ENCODE measurements around the gene UNKL.

Gene UNKL

DNA sequence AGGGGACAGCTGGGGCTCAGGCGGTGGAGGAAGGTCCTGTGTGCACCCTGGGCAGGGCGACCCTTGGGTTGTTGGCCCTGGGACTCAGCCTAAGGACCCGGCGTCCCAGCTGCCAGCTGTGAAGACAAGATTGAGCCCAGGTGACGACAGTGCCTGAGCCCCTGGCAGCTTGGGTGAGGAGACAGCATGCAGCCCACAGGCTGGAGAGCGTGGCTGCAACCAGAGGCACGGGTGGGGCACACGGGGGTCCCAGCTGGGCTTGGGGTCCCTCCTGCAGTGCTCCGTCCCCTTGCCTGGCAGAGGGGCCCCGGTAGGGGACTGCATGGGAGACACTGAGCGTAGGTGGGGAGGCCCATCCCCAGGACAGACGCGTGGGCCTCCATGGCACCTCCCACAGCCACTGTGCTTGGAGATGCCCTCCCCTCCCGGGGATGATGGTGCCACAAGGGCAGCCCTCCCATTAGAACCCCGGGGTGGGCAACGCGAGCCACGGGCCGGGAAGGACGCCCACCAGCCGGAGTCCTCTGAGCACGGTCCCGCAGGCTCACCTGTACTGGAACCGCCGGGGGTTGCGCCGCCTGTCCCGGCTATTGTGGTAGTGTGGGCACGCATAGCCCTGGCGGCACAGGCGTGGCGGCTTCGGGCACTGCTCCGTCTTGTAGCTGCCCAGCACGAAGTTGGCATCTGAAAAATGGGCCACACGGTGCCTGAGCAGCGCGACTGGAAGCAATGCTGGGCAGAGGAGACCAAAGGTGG lies 15.5 kb downstream of the UNKL start:
- no peak for FAIRE-seq

DNA sequence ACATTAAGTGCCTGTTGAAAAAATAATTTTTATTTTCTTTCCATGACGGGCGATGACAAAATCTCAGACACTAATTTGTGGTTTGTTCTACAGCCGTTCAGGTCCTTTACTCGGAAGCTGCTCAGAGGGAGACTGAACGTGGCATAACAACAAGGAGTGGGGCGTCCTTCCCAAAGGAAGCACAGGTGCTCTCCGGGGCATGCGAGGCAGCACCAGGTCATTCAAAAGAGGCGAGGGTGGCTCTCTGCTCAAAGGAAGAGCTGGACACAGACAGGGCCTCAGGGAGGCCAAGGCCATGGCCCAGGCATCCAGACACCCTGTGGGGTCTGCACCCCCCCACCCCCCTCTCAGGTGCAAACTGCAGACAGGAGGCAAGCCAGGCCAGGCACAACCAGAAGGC lies 16.2 kb downstream of the UNKL start:
- no peak for FAIRE-seq

GRCh38 chr16:1397779-1398178 lies 16.7 kb downstream of the UNKL start:
- no peak for FAIRE-seq

DNA sequence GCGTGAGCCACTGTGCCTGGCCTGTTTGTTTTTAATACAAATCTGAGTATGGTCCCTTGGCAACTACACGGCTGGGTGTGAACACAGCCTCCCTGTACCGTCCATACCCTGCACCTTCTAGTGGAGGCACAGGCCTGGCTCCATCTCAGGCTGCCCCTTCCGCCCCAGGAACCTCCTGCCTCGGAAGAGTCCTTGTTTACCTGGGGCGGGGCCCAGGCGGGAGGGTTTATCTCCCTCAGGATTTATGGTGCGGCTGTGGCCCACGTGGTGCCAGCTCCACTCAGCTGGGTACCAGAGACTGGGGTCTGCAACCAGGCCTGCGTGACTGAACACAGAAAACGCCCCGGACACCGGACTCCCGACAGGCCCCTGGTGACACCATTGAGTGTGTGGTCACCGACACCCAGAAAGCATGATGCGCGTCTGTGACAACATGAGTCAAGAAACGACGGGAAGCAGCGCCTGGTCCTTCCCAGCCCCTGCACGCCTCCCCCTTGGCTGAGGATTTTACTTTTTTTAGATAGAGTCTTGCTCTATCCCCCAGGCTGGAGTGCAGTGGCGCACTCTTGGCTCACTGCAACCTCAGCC lies 19.0 kb downstream of the UNKL start:
- FAIRE-seq: no peak

- no peak for FAIRE-seq
Observed at GRCh38 chr16:1394367-1394951, 20.0 kb downstream of the UNKL start.

- FAIRE-seq: no peak
Observed at GRCh38 chr16:1393613-1394176, 20.8 kb downstream of the UNKL start.

DNA sequence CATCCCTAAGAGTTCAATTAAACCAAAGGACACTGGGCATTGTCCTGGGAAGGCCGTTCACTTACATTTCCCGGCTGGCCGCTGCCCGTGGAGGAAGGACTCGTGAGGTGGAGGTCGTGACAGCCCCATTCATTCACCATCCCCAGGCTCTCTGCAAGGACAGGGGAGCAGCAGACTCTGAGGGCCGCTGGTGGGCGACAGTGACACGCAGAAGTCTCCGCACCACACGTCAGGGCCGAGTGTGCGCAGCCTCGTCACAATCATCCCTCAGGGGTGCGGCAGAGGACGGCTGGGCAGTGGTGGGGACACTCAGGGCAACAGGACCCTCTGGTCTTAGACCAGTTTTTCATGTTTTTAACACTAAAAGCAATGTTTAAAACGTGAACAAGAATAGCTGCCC lies 21.7 kb downstream of the UNKL start:
- no peak for FAIRE-seq

DNA sequence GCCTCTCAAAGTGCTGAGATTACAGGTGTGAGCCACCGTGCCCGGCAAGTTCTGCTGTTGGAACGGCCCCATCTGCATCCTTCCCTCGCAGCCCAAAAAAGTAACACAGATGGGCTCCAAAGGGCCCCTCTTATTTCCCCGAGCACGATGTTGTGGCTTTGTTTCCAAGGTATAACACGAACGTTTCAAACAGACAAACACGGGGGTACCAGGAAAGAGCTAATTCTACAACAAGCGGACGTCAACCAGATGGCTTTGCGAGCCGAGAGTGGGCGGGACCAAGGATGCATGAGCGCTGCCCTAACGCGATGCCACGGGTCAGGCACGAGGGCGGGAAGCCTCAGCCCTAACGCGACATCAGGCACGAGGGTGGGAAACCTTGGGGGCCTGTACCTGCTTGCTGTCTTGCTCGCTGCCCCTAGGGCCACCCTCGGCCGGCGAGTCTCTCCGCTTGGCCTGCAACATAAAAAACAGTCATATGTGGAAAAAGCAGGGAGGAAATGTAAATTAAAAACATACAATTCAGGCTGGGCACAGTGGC lies 24.2 kb downstream of the UNKL start:
- no peak for FAIRE-seq

- FAIRE-seq: no peak
Observed at GRCh38 chr16:1389762-1390161, 24.7 kb downstream of the UNKL start.

DNA sequence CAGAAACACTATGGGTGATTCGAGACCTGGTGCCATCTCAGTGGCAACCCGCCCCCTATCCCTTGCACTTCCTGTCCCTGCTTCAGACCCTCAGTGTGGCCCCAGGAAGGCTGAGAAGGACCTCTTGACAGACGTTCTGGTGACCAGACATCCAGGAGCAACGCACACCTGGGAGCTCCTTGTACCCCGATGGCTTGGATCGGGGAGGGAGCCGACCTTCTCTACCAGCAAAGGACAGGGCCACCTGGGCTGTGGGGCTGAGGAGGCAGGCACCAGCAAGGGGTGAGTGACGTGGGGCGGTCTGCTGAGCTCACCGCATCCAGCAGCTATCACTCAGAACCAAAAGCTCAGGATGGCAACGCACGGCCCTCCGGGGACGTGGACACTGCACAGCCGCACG lies 27.2 kb downstream of the UNKL start:
- no peak for FAIRE-seq

GRCh38 chr16:1385232-1385631 lies 29.3 kb downstream of the UNKL start:
- FAIRE-seq: no peak

DNA sequence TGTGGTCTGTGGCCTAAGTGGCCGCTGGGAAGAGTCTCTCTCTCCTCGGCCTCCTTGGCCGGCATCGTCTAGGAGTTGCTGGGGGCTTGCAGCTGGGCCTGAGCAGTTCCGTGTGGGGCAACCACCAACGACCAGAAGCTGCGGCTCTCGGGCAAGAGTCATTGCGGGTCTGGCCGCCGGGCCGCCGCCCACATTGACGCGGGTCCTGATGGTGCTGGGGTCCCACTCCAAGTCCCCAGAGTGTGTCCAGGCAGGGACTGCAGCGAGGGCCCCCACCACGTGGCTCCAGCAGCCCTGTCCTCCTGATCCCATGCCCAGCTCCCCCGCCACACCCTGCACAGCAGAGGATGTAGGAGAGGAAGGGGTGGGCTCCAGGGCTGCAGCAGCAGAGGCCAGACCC lies 30.9 kb downstream of the UNKL start:
- no peak for FAIRE-seq

- FAIRE-seq: no peak
Observed at GRCh38 chr16:1381612-1382406, 32.7 kb downstream of the UNKL start.

DNA sequence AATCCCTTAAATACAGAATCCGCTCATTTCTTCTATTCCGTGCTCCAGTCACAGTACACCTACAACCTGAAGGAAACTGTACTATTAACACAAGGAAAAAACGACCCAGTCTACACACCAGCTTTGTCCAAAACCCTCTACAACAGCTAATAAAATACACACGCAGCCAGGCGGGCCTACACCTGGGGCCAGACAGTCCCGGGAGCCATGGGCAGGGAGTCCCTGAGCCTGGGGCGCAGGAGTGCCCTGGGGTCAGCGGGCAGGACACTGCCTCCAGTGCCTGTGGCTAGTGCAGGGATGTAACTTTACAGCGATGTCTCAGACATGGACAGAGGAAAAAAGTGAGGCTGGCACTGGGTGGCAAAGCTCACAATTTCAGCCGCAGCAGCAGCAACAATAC lies 34.3 kb downstream of the UNKL start:
- FAIRE-seq: no peak

DNA sequence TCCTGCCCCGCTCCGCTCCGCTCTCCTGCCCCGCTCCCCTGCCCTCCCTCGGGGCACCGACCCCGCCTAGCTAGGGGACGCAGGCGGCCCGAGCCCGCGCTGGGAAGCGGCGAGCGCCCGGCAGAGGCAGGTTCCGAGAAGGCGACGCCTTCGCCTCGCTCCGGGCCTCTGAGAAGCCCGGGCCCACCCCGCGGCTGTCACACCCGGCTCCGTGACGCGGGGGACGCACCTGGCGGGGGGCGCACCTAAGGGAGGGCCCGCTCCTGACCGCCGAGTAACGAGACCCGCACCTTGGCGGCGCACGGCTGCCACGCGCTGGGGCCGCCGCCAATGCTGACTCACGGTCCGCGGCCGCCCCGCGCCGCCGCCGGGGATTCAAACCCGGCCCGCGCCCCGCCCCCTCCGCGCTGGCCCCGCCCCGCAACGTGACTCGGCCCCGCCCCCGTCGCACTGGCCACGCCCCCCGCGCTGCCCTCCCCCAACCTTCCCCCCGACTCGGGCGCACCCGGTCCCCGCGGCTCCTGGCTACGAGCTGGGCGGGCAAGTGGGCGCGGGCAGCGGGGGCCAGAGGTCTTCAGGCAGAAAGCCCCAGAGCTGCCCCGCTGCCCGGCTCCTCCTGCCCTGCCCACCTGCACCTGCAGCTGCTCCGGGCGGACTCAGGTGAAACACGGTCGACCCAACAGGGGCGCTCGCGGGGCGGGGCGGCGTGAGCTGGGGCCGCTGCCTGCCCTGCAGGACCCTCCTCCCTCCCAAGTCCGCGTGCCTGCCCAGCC lies 35.0 kb downstream of the UNKL start:
- no peak for FAIRE-seq

GRCh38 chr16:1378804-1379303 lies 35.6 kb downstream of the UNKL start:
- FAIRE-seq: no peak

GRCh38 chr16:1378087-1378803 lies 36.3 kb downstream of the UNKL start:
- no peak for FAIRE-seq

DNA sequence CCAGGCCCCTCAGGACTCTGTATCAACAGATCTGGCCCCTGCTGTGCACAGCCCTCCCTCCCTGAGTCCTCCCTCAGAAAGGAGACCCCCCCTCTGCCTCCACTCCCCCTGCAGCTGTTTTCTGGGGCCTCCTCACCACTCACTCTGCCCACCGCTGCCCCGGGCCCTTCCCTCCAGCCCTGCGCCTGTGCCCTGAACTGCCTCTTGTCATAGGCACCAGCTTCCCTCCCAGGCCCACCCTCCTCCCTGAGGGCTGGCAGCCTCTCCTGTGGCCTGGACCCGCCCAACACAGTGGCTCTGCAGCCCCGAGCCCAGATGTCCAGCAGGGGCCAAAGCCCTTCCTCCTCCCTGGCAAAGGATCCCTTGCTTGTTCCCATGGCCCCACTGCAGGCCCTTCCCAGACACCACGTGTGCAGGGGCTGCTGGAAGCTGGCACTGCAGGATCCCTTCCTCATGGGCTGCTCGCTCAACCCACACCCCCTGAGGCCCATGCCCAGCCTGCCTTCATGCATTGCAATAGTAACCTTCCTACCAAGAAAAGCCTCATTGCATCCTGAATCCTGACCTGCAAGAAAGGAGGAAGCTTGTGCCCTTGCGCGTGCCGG lies 37.0 kb downstream of the UNKL start:
- no peak for FAIRE-seq

DNA sequence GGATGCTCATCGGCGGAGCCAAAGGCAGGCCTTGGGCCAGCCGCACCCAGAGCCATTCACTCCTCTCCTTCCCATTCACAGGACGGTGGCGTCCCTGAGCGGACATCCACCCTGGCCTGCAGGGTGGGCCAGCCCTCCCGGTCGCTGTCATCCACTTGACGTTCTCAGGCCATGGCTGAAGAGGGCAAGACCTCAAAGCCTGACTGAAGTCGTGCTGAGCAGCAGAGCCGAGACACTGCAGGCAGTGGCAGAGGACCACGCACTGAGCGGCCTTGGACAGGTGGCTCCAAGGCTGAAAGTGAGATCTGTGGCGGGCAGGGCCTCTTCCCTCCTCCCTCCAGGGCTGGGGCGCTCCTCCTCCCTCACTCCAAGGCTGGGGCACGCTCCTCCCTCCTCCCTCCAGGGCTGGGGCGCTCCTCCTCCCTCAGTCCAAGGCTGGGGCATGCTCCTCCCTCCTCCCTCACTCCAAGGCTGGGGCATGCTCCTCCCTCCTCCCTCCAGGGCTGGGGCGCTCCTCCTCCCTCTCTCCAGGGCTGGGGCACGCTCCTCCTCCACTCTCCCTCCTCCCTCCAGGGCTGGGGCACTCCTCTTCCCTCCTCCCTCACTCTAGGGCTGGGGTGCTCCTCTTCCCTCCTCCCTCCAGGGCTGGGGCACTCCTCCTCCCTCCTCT lies 38.6 kb downstream of the UNKL start:
- no peak for FAIRE-seq

GRCh38 chr16:1375298-1375640 lies 39.2 kb downstream of the UNKL start:
- no peak for FAIRE-seq
